Gastroesophageal sphincter (tissue), 3 donors: ENCODE measurements around the gene TNFRSF12A.

ENCODE experiments used
- CTCF ChIP-seq, 4 experiments: fragments of 200-600 bp in 2 of 4; fragments of 450-650 bp in 2 of 4; sonication (generic) in 1 of 4; IDR thresholded peaks; one replicate each; pipeline ENCODE4 v1.5.1; 2017 to 2019; ENCODE audit warnings: antibody characterized with exemption in 4 of 4, mild to moderate bottlenecking in 2 of 4, moderate library complexity in 2 of 4
- EP300 ChIP-seq: sonication (generic); formaldehyde crosslinking; IDR thresholded peaks from one replicate; pipeline ENCODE4 v1.6.1; 2017; ENCODE audit warnings: antibody characterized with exemption, mild to moderate bottlenecking
- POLR2A ChIP-seq, 2 donors: fragments of 450-650 bp; IDR thresholded peaks; one replicate each; pipeline ENCODE4 v1.6.1; 2017; ENCODE audit warnings: antibody characterized with exemption in 2 of 2, mild to moderate bottlenecking in 2 of 2, moderate library complexity in 1 of 2
- POLR2AphosphoS5 ChIP-seq: sonication (generic); formaldehyde crosslinking; IDR thresholded peaks from one replicate; pipeline ENCODE4 v1.6.1; 2017; ENCODE audit warnings: antibody characterized with exemption

GRCh38 chr16:3045758-3046640, 25.8 kb downstream of the TNFRSF12A start, which contains the start of gene MMP25:
- TF ChIP-seq CTCF (IDR thresholded peaks at IDR 0.05) (no peak), POLR2A (IDR thresholded peaks at IDR 0.05) (no peak), POLR2AphosphoS5 (no peak), EP300 (no peak)
